A673 (cell line): Measurements from ENCODE around the gene TOPAZ1.

Experiments
- EZH2 ChIP-seq: fragments of 200-600 bp; sonication (generic); IDR thresholded peaks from 2 replicates; pipeline ENCODE4 v1.6.1; 2017; ENCODE audit warnings: borderline replicate concordance, low read depth, mild to moderate bottlenecking, mixed read lengths, antibody characterized with exemption, low read length; ENCODE audit not compliant: poor library complexity, severe bottlenecking
- TF ChIP-seq, protein P1 (sequence below): fragments of 300-800, 200-600 bp; sonication (generic); conservative IDR thresholded peaks from 2 replicates; pipeline ENCODE4 v1.5.1; 2017; ENCODE audit warnings: low read depth, mild to moderate bottlenecking, antibody characterized with exemption, low read length, moderate library complexity, mixed read lengths

GRCh38 chr3:44309500-44309899 is 67.8 kb downstream of the TOPAZ1 start:
- TF ChIP-seq, protein P1, sequence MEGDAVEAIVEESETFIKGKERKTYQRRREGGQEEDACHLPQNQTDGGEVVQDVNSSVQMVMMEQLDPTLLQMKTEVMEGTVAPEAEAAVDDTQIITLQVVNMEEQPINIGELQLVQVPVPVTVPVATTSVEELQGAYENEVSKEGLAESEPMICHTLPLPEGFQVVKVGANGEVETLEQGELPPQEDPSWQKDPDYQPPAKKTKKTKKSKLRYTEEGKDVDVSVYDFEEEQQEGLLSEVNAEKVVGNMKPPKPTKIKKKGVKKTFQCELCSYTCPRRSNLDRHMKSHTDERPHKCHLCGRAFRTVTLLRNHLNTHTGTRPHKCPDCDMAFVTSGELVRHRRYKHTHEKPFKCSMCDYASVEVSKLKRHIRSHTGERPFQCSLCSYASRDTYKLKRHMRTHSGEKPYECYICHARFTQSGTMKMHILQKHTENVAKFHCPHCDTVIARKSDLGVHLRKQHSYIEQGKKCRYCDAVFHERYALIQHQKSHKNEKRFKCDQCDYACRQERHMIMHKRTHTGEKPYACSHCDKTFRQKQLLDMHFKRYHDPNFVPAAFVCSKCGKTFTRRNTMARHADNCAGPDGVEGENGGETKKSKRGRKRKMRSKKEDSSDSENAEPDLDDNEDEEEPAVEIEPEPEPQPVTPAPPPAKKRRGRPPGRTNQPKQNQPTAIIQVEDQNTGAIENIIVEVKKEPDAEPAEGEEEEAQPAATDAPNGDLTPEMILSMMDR = no peak
- TF ChIP-seq EZH2 = no peak
